Neural progenitor cell (in vitro differentiated cells): ENCODE measurements around the gene SPTBN1. TPM values are rescaled to one million over a fixed set of nuclear protein-coding genes. Genes with fewer than 3 reads are reported as not detected.

Source experiments
- DNase-seq: peaks from one replicate; pipeline ENCODE4 v3.0.0-alpha.2; 2016; ENCODE audit warnings: low spot score
- H2AFZ ChIP-seq: fragments of 200-600 bp; sonication (generic); replicated peaks from 2 replicates; pipeline ENCODE4 v1.6.1; 2016; ENCODE audit warnings: antibody characterized with exemption
- H3F3A ChIP-seq: fragments of 200-600 bp; sonication (generic); 2 replicates; pipeline ENCODE4 v1.6.1; 2016; ENCODE audit warnings: antibody characterized with exemption, low read depth
- H3K27ac ChIP-seq: fragments of 200-600 bp; sonication (generic); 2 replicates; pipeline ENCODE4 v1.5.1; 2016; ENCODE audit warnings: mild to moderate bottlenecking
- H3K27me3 ChIP-seq: fragments of 200-600 bp; sonication (generic); 2 replicates; pipeline ENCODE4 v1.6.1; 2016; ENCODE audit warnings: mild to moderate bottlenecking, moderate library complexity
- H3K36me3 ChIP-seq: fragments of 200-600 bp; sonication (generic); 2 replicates; pipeline ENCODE4 v1.5.1; 2016
- H3K4me1 ChIP-seq: fragments of 200-600 bp; sonication (generic); 2 replicates; pipeline ENCODE4 v1.6.1; 2016; ENCODE audit warnings: mixed run types
- H3K4me2 ChIP-seq: fragments of 200-600 bp; sonication (generic); 2 replicates; pipeline ENCODE4 v1.6.1; 2016
- H3K4me3 ChIP-seq: fragments of 200-600 bp; sonication (generic); 2 replicates; pipeline ENCODE4 v1.5.1; 2016
- H3K79me2 ChIP-seq: fragments of 200-600 bp; sonication (generic); 2 replicates; pipeline ENCODE4 v1.6.1; 2016; ENCODE audit warnings: low read depth
- H3K9ac ChIP-seq: fragments of 200-600 bp; sonication (generic); 2 replicates; pipeline ENCODE4 v1.6.1; 2016
- H3K9me3 ChIP-seq: fragments of 200-600 bp; sonication (generic); 2 replicates; pipeline ENCODE4 v1.5.1; 2016; ENCODE audit warnings: low read depth
- H4K20me1 ChIP-seq: fragments of 200-600 bp; sonication (generic); 2 replicates; pipeline ENCODE4 v1.6.1; 2016; ENCODE audit warnings: low read depth
- H3K27ac Mint-ChIP-seq: 3 replicates; pipeline ENCODE4 v1.8.0; 2021; ENCODE audit warnings: mixed read lengths
- H3K27me3 Mint-ChIP-seq: 2 replicates; pipeline ENCODE4 v1.8.0; 2022; ENCODE audit warnings: low read depth, mild to moderate bottlenecking, inconsistent platforms, moderate library complexity, mixed read lengths; ENCODE audit not compliant: insufficient read depth
- H3K36me3 Mint-ChIP-seq: 3 replicates; pipeline ENCODE4 v1.8.0; 2021; ENCODE audit warnings: mixed read lengths
- H3K4me1 Mint-ChIP-seq: 3 replicates; pipeline ENCODE4 v1.8.0; 2021; ENCODE audit warnings: mixed read lengths
- H3K4me3 Mint-ChIP-seq: 3 replicates; pipeline ENCODE4 v1.8.0; 2021; ENCODE audit warnings: mild to moderate bottlenecking, moderate library complexity, mixed read lengths
- H3K9me3 Mint-ChIP-seq: 3 replicates; pipeline ENCODE4 v1.8.0; 2020; ENCODE audit warnings: mixed read lengths
- CTCF ChIP-seq: fragments of 200-600 bp; sonication (generic); IDR thresholded peaks from 2 replicates; pipeline ENCODE4 v1.5.1; 2017; ENCODE audit warnings: antibody characterized with exemption, mild to moderate bottlenecking
- EZH2 ChIP-seq: fragments of 200-600 bp; sonication (generic); IDR thresholded peaks from 2 replicates; pipeline ENCODE4 v1.6.1; 2017; ENCODE audit warnings: antibody characterized with exemption, mild to moderate bottlenecking, moderate library complexity
- EZH2phosphoT487 ChIP-seq: fragments of 200-600 bp; sonication (generic); IDR thresholded peaks from 2 replicates; pipeline ENCODE4 v1.6.1; 2017; ENCODE audit warnings: antibody characterized with exemption
- total RNA-seq: library from RNA; depleted of rRNA; stranded (reverse); fragments of >200 nt; gene quantifications from 2 replicates; pipeline ENCODE4 v1.2.3, GENCODE V29; 2015; ENCODE audit warnings: low replicate concordance

SPTBN1 gene
- total RNA-seq, 1 donor from 2014 or later, result 94.2 TPM

- Histone ChIP-seq H3K4me1 (no peaks in the 10 kb centered on the region), H2AFZ (no peak overlapping the region), H3K9ac (no peak overlapping the region), H3K4me3 (no peak overlapping the region), H3K4me2 (no peak overlapping the region), H3K27ac (no peak overlapping the region), H3K79me2 (peaks cover 96% of the 10 kb centered on the region), H3K36me3 (no peaks in the 10 kb centered on the region), H3F3A (no peaks in the 10 kb centered on the region), H4K20me1 (peaks cover 26% of the 10 kb centered on the region), H3K9me3 (no peaks in the 10 kb centered on the region), H3K27me3 (no peaks in the 10 kb centered on the region)
- Mint-ChIP-seq H3K27me3 (peaks cover 3% of the 10 kb centered on the region), H3K27ac (no peak overlapping the region), H3K4me3 (no peak overlapping the region), H3K36me3 (peaks cover 32% of the 10 kb centered on the region), H3K9me3 (no peaks in the 10 kb centered on the region), H3K4me1 (peaks cover 12% of the 10 kb centered on the region)
- no peak for DNase-seq
- TF ChIP-seq CTCF (no peak), EZH2 (no peak), EZH2phosphoT487 (no peak)
Measured at GRCh38 chr2:54597153-54597848, 141.2 kb downstream of the SPTBN1 start.

- H3K4me1 ChIP-seq, result no peaks in the 10 kb centered on the region
- H3K79me2 ChIP-seq, result peaks cover 97% of the 10 kb centered on the region
Measured at GRCh38 chr2:54598347-54599325, 142.5 kb downstream of the SPTBN1 start.

GRCh38 chr2:54599326-54599710 lies 143.2 kb downstream of the SPTBN1 start:
- H3K4me1 Mint-ChIP-seq, result peaks cover 13% of the 10 kb centered on the region
- peaks cover 41% of the 10 kb centered on the region for H4K20me1 ChIP-seq
- H3K4me3 Mint-ChIP-seq, result no peak overlapping the region

More at GRCh38 chr2:54598347-54599325, 142.5 kb downstream of the SPTBN1 start:
- H3F3A ChIP-seq, result no peaks in the 10 kb centered on the region
- DNase-seq, result no peak
- H4K20me1 ChIP-seq, result peaks cover 34% of the 10 kb centered on the region
- no peak overlapping the region for H3K27ac ChIP-seq
- peaks cover 12% of the 10 kb centered on the region for H3K4me1 Mint-ChIP-seq
- peaks cover 3% of the 10 kb centered on the region for H3K27me3 Mint-ChIP-seq
- H3K9me3 Mint-ChIP-seq, result no peaks in the 10 kb centered on the region
- H3K36me3 ChIP-seq, result no peaks in the 10 kb centered on the region
- H3K36me3 Mint-ChIP-seq, result peaks cover 33% of the 10 kb centered on the region
- H3K27ac Mint-ChIP-seq, result no peak overlapping the region
- H3K4me3 ChIP-seq, result no peak overlapping the region
- no peak overlapping the region for H2AFZ ChIP-seq
- no peaks in the 10 kb centered on the region for H3K27me3 ChIP-seq
- H3K9me3 ChIP-seq, result no peaks in the 10 kb centered on the region
- H3K9ac ChIP-seq, result no peak overlapping the region
- TF ChIP-seq EZH2 (no peak), EZH2phosphoT487 (no peak), CTCF (no peak)
- no peak overlapping the region for H3K4me2 ChIP-seq
- no peak overlapping the region for H3K4me3 Mint-ChIP-seq

More at GRCh38 chr2:54599326-54599710, 143.2 kb downstream of the SPTBN1 start:
- Histone ChIP-seq H2AFZ (no peak overlapping the region), H3K9me3 (no peaks in the 10 kb centered on the region), H3K27me3 (no peaks in the 10 kb centered on the region), H3K4me3 (no peak overlapping the region), H3K4me2 (no peak overlapping the region), H3K4me1 (peaks cover 6% of the 10 kb centered on the region), H3F3A (no peaks in the 10 kb centered on the region), H3K9ac (no peak overlapping the region), H3K79me2 (peaks cover 98% of the 10 kb centered on the region), H3K36me3 (no peaks in the 10 kb centered on the region), H3K27ac (no peak overlapping the region)
- H3K36me3 Mint-ChIP-seq, result peaks cover 32% of the 10 kb centered on the region
- no peaks in the 10 kb centered on the region for H3K9me3 Mint-ChIP-seq
- peaks cover 3% of the 10 kb centered on the region for H3K27me3 Mint-ChIP-seq
- TF ChIP-seq CTCF (no peak), EZH2 (no peak), EZH2phosphoT487 (no peak)
- DNase-seq, result no peak
- no peak overlapping the region for H3K27ac Mint-ChIP-seq
